A549 (cell line): ENCODE data around the gene CFAP161. TPM values are rescaled to one million over a fixed set of nuclear protein-coding genes. Genes with fewer than 3 reads are reported as not detected.

Experiments
- ATAC-seq, 2 experiments: fragments of 200-7000 bp in 1 of 2; fragments of >200 bp in 1 of 2; cut with Nextera tagmentation in 1 of 2; cut with Tn5 transposase in 1 of 2; 3 replicates each; pipeline versions ENCODE4 v1.8.0 to v1.9.1; 2018 to 2020; ENCODE audit warnings: mild to moderate bottlenecking in 1 of 2, moderate library complexity in 1 of 2
- CTCF ChIA-PET: fragments of 300-600 bp; sonication (Branson Sonifier 250); formaldehyde crosslinking; extraction: SDS; loops from one replicate; lab custom pipeline; 2021; ENCODE audit warnings: antibody characterized with exemption, inconsistent platforms; lab: Yijun Ruan, JAX
- POLR2A ChIA-PET: fragments of 350-600 bp; formaldehyde crosslinking; extraction: SDS; loops from one replicate; lab custom pipeline; 2021; ENCODE audit warnings: antibody characterized with exemption, inconsistent platforms; lab: Yijun Ruan, JAX
- DNase-seq, 2 experiments: peaks; one replicate each; pipeline versions ENCODE4 v3.0.0 to v3.0.0-alpha.2; 2011 to 2016; ENCODE audit warnings: low read depth in 1 of 2, low spot score in 1 of 2
- FAIRE-seq: peaks from 2 replicates; lab custom pipeline; 2011; peaks lifted over from hg19 to GRCh38; lab: Jason Lieb, UNC
- H3K27ac ChIP-seq, 2 experiments: fragments of >200 bp; sonication (Bioruptor Twin); formaldehyde crosslinking; 3 replicates each; pipeline ENCODE4 v1.5.1; 2016 to 2017
- H3K4me1 ChIP-seq: fragments of >200 bp; sonication (Bioruptor Twin); formaldehyde crosslinking; 3 replicates; pipeline ENCODE4 v1.6.1; 2016
- H3K4me2 ChIP-seq: fragments of >200 bp; sonication (Bioruptor Twin); formaldehyde crosslinking; 3 replicates; pipeline ENCODE4 v1.6.1; 2016
- H3K4me3 ChIP-seq: fragments of >200 bp; sonication (Bioruptor Twin); formaldehyde crosslinking; 3 replicates; pipeline ENCODE4 v1.5.1; 2016
- H3K9me3 ChIP-seq: fragments of >200 bp; sonication (Bioruptor Twin); formaldehyde crosslinking; 3 replicates; pipeline ENCODE4 v1.6.1; 2016
- CHD4 ChIP-seq: fragments of 200-600 bp; sonication (generic); IDR thresholded peaks from 2 replicates; pipeline ENCODE4 v1.6.1; 2016; ENCODE audit warnings: antibody characterized with exemption, mild to moderate bottlenecking, borderline replicate concordance
- ESRRA ChIP-seq: fragments of 150-350 bp; IDR thresholded peaks from 2 replicates; pipeline ENCODE4 v1.6.1; 2014; ENCODE audit warnings: mild to moderate bottlenecking, low read length, borderline replicate concordance
- FOXS1 ChIP-seq: fragments of 250-450 bp; sonication (Bioruptor Pico); IDR thresholded peaks from 2 replicates; pipeline ENCODE4 v1.5.0; 2020; ENCODE audit warnings: mild to moderate bottlenecking, moderate library complexity
- HOXA7 ChIP-seq: fragments of 250-450 bp; sonication (Bioruptor Pico); IDR thresholded peaks from 2 replicates; pipeline ENCODE4 v1.5.0; 2020; ENCODE audit warnings: mild to moderate bottlenecking, moderate library complexity
- HOXB13 ChIP-seq: fragments of 250-450 bp; sonication (Bioruptor Pico); IDR thresholded peaks from 2 replicates; pipeline ENCODE4 v1.5.0; 2020; ENCODE audit warnings: low read depth, mild to moderate bottlenecking, moderate library complexity
- HOXB5 ChIP-seq: fragments of 250-450 bp; sonication (Bioruptor Pico); IDR thresholded peaks from 2 replicates; pipeline ENCODE4 v1.5.0; 2020; ENCODE audit warnings: mild to moderate bottlenecking, moderate library complexity
- JUNB ChIP-seq: fragments of >200 bp; sonication (Bioruptor Twin); formaldehyde crosslinking; IDR thresholded peaks from 2 replicates; pipeline ENCODE4 v1.6.1; 2016
- KDM5A ChIP-seq: fragments of 200-600 bp; sonication (generic); IDR thresholded peaks from 2 replicates; pipeline ENCODE4 v1.6.1; 2016; ENCODE audit warnings: antibody characterized with exemption, mild to moderate bottlenecking
- MAFK ChIP-seq: fragments of 450-650 bp; IDR thresholded peaks from 2 replicates; pipeline ENCODE4 v1.6.1; 2014; ENCODE audit not compliant: partially characterized antibody
- MYC ChIP-seq: IDR thresholded peaks from 2 replicates; pipeline ENCODE4 v1.6.1; 2012; ENCODE audit warnings: mild to moderate bottlenecking, inconsistent platforms, low read length, improper control_type of control experiment, borderline replicate concordance
- NPAS2 ChIP-seq: fragments of 250-450 bp; sonication (Bioruptor Pico); IDR thresholded peaks from 2 replicates; pipeline ENCODE4 v1.8.0; 2022; ENCODE audit warnings: mild to moderate bottlenecking, moderate library complexity, borderline replicate concordance
- NR3C1 ChIP-seq: fragments of >200 bp; sonication (Bioruptor Twin); formaldehyde crosslinking; IDR thresholded peaks from 3 replicates; pipeline ENCODE4 v1.6.1; 2017
- POLR2A ChIP-seq: IDR thresholded peaks from 2 replicates; pipeline ENCODE4 v1.6.1; 2012; ENCODE audit warnings: mild to moderate bottlenecking, low read length
- RARB ChIP-seq: fragments of 250-450 bp; sonication (Bioruptor Pico); IDR thresholded peaks from 2 replicates; pipeline ENCODE4 v1.8.0; 2021; ENCODE audit warnings: mild to moderate bottlenecking, moderate library complexity
- RNF2 ChIP-seq: fragments of 200-600 bp; sonication (generic); IDR thresholded peaks from 2 replicates; pipeline ENCODE4 v1.6.1; 2016; ENCODE audit warnings: low read depth, mild to moderate bottlenecking, antibody characterized with exemption, moderate library complexity, borderline replicate concordance
- TFCP2L1 ChIP-seq: fragments of 250-450 bp; sonication (Bioruptor Pico); IDR thresholded peaks from 2 replicates; pipeline ENCODE4 v1.5.0; 2021; ENCODE audit warnings: mild to moderate bottlenecking
- TP53 ChIP-seq: fragments of 250-450 bp; sonication (Bioruptor Pico); IDR thresholded peaks from 2 replicates; pipeline ENCODE4 v1.5.0; 2021; ENCODE audit warnings: mild to moderate bottlenecking, moderate library complexity
- ZC3H11A ChIP-seq: fragments of 450-650 bp; IDR thresholded peaks from 2 replicates; pipeline ENCODE4 v1.6.1; 2014; ENCODE audit warnings: antibody characterized with exemption, mild to moderate bottlenecking
- WGBS: methylation state at CpG from one replicate; pipeline ENCODE4 v1.1.6; 2017; ENCODE audit errors: missing lambda C conversion rate; 5-methylcytosine and 5-hydroxymethylcytosine counted together
- polyA plus RNA-seq, 4 experiments: library from polyadenylated mRNA; depleted of rRNA in 3 of 4; stranded (reverse); fragments of >200 nt; fragmentation: RNase III in 1 of 4; extraction: RNeasy Plus Mini Kit Qiagen cat#74134 plus additional on column Dnase treatment in 1 of 4; gene quantifications; 2 replicates in 3 of 4; 3 replicates in 1 of 4; pipeline ENCODE4 v1.2.3, GENCODE V29; 2011 to 2017
- TF ChIP-seq, protein P1 (sequence below): IDR thresholded peaks from 2 replicates; pipeline ENCODE4 v1.6.1; 2012
- TF ChIP-seq, protein P2 (sequence below): fragments of 250-450 bp; sonication (Bioruptor Pico); IDR thresholded peaks from 2 replicates; pipeline ENCODE4 v1.5.0; 2020; ENCODE audit warnings: low read depth, mild to moderate bottlenecking, moderate library complexity
- TF ChIP-seq, protein P3 (sequence below): fragments of >200 bp; sonication (Bioruptor Twin); formaldehyde crosslinking; IDR thresholded peaks from 3 replicates; pipeline ENCODE4 v1.5.1; 2016
- TF ChIP-seq, protein P4 (sequence below): IDR thresholded peaks from 2 replicates; pipeline ENCODE4 v1.6.1; 2012; ENCODE audit warnings: low read depth, borderline replicate concordance
- TF ChIP-seq, protein P5 (sequence below): fragments of 250-450 bp; sonication (Bioruptor Pico); IDR thresholded peaks from 2 replicates; pipeline ENCODE4 v1.5.0; 2021; ENCODE audit warnings: mild to moderate bottlenecking, moderate library complexity, borderline replicate concordance
- TF ChIP-seq, protein P6 (sequence below): fragments of 200-600 bp; sonication (generic); IDR thresholded peaks from 2 replicates; pipeline ENCODE4 v1.6.1; 2016; ENCODE audit warnings: antibody characterized with exemption, mild to moderate bottlenecking, moderate library complexity

Gene CFAP161
- polyA plus RNA-seq, 2 of the 4 experiments (the other 2 are of a cell fraction): not detected

DNA sequence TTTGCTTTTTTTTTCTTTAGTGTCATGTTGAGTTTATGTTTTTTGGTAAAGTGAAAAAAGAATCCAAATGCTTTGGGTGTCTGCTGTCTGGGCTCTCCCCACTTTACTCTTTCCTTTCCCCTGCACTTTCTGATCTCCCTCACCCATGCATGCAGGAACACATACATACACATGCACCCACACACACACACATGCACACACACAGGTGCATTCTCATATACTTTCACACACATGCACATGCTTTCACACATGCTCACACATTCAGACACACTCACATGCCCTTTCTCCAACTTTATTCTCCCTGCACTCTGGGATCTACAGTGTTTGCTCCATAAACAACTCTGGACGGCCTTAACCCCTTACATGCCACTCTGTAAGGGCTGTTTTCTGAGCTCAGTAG lies 46.4 kb upstream of the CFAP161 start:
- no peak for TF ChIP-seq ESRRA
- TF ChIP-seq, protein P1, sequence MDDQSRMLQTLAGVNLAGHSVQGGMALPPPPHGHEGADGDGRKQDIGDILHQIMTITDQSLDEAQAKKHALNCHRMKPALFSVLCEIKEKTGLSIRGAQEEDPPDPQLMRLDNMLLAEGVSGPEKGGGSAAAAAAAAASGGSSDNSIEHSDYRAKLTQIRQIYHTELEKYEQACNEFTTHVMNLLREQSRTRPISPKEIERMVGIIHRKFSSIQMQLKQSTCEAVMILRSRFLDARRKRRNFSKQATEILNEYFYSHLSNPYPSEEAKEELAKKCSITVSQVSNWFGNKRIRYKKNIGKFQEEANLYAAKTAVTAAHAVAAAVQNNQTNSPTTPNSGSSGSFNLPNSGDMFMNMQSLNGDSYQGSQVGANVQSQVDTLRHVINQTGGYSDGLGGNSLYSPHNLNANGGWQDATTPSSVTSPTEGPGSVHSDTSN: no peak
- TF ChIP-seq MAFK: no peak
- TF ChIP-seq, protein P2, sequence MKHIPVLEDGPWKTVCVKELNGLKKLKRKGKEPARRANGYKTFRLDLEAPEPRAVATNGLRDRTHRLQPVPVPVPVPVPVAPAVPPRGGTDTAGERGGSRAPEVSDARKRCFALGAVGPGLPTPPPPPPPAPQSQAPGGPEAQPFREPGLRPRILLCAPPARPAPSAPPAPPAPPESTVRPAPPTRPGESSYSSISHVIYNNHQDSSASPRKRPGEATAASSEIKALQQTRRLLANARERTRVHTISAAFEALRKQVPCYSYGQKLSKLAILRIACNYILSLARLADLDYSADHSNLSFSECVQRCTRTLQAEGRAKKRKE (CRISPR knock-in tag): no peak
- TF ChIP-seq JUNB: no peak
- no peak for TF ChIP-seq RNF2
- no peak for TF ChIP-seq NPAS2
- TF ChIP-seq TFCP2L1 (CRISPR knock-in tag): no peak
- no peak for TF ChIP-seq POLR2A
- no peak for TF ChIP-seq HOXA7 (CRISPR knock-in tag)
- TF ChIP-seq FOXS1 (CRISPR knock-in tag): no peak
- TF ChIP-seq KDM5A: no peak
- TF ChIP-seq, protein P3, sequence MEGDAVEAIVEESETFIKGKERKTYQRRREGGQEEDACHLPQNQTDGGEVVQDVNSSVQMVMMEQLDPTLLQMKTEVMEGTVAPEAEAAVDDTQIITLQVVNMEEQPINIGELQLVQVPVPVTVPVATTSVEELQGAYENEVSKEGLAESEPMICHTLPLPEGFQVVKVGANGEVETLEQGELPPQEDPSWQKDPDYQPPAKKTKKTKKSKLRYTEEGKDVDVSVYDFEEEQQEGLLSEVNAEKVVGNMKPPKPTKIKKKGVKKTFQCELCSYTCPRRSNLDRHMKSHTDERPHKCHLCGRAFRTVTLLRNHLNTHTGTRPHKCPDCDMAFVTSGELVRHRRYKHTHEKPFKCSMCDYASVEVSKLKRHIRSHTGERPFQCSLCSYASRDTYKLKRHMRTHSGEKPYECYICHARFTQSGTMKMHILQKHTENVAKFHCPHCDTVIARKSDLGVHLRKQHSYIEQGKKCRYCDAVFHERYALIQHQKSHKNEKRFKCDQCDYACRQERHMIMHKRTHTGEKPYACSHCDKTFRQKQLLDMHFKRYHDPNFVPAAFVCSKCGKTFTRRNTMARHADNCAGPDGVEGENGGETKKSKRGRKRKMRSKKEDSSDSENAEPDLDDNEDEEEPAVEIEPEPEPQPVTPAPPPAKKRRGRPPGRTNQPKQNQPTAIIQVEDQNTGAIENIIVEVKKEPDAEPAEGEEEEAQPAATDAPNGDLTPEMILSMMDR: no peak
- no peak for TF ChIP-seq HOXB5
- DNase-seq: no peak
- ChIA-PET POLR2A (no interaction called here), CTCF (interaction anchor here (0.9 kb wide), 1 partner anchor 14 kb away, joined by 4 read pairs; no protein-coding TSS in a partner anchor)
- Histone ChIP-seq H3K4me1 (no peaks in the 10 kb centered on the region; the same call in 2 of the 3 replicates), H3K9me3 (no peaks in the 10 kb centered on the region), H3K4me2 (no peak overlapping the region), H3K27ac (no peak overlapping the region), H3K4me3 (no peak overlapping the region)
- ATAC-seq: no peak
- 0% methylated on average over 1 of the region's 1 CpG for WGBS
- FAIRE-seq: no peak

DNA sequence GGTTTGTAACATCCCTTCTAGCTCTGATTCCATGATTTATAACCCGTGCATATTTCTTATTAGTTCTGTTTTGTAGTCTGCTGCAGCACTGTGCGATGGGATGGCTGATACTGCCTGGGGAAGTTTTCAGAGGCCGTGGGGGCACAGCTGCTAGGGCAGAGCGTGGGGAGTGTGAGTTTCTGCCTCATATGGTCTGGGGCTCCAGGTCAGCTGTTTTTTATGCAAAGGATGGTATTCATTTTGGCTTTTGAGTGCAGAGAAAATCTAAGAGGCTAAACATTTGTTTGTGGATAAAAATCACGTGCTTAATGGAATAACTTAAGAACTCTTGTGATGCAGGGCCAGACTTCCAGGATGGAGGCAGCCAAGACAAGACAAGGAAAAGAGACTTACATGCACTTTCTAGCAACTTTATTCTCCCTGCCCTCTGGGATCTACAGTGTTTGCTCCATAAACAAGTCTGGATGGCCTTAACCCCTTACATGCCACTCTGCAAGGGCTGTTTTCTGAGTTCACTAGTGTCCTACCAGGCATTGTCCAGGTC lies 45.5 kb upstream of the CFAP161 start:
- ChIA-PET CTCF (interaction anchor here (0.9 kb wide), 1 partner anchor 13 kb away, joined by 4 read pairs; no protein-coding TSS in a partner anchor), POLR2A (no interaction called here)
- Histone ChIP-seq H3K4me1 (no peaks in the 10 kb centered on the region; the same call in 2 of the 3 replicates), H3K4me2 (no peak overlapping the region), H3K9me3 (no peaks in the 10 kb centered on the region), H3K27ac (no peak overlapping the region), H3K4me3 (no peak overlapping the region)
- FAIRE-seq (no peak), ATAC-seq (0 out of 6 replicates have a peak, but pooled peaks of 1 of the 2 experiments have one; percentile 27), DNase-seq (no peak)
- 8% methylated on average over 5 of the region's 5 CpGs for WGBS
- TF ChIP-seq HOXB13 (CRISPR knock-in tag) (no peak), ZC3H11A (no peak), MYC (no peak), NR3C1 (no peak), TP53 (no peak), MAFK (no peak), KDM5A (no peak), JUNB (no peak), CHD4 (no peak), RARB (CRISPR knock-in tag) (no peak)
- TF ChIP-seq, protein P4, sequence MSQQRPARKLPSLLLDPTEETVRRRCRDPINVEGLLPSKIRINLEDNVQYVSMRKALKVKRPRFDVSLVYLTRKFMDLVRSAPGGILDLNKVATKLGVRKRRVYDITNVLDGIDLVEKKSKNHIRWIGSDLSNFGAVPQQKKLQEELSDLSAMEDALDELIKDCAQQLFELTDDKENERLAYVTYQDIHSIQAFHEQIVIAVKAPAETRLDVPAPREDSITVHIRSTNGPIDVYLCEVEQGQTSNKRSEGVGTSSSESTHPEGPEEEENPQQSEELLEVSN: no peak
- TF ChIP-seq, protein P5, sequence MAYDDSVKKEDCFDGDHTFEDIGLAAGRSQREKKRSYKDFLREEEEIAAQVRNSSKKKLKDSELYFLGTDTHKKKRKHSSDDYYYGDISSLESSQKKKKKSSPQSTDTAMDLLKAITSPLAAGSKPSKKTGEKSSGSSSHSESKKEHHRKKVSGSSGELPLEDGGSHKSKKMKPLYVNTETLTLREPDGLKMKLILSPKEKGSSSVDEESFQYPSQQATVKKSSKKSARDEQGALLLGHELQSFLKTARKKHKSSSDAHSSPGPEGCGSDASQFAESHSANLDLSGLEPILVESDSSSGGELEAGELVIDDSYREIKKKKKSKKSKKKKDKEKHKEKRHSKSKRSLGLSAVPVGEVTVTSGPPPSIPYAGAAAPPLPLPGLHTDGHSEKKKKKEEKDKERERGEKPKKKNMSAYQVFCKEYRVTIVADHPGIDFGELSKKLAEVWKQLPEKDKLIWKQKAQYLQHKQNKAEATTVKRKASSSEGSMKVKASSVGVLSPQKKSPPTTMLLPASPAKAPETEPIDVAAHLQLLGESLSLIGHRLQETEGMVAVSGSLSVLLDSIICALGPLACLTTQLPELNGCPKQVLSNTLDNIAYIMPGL (CRISPR knock-in tag): no peak
- TF ChIP-seq, protein P3: no peak
- TF ChIP-seq, protein P6, sequence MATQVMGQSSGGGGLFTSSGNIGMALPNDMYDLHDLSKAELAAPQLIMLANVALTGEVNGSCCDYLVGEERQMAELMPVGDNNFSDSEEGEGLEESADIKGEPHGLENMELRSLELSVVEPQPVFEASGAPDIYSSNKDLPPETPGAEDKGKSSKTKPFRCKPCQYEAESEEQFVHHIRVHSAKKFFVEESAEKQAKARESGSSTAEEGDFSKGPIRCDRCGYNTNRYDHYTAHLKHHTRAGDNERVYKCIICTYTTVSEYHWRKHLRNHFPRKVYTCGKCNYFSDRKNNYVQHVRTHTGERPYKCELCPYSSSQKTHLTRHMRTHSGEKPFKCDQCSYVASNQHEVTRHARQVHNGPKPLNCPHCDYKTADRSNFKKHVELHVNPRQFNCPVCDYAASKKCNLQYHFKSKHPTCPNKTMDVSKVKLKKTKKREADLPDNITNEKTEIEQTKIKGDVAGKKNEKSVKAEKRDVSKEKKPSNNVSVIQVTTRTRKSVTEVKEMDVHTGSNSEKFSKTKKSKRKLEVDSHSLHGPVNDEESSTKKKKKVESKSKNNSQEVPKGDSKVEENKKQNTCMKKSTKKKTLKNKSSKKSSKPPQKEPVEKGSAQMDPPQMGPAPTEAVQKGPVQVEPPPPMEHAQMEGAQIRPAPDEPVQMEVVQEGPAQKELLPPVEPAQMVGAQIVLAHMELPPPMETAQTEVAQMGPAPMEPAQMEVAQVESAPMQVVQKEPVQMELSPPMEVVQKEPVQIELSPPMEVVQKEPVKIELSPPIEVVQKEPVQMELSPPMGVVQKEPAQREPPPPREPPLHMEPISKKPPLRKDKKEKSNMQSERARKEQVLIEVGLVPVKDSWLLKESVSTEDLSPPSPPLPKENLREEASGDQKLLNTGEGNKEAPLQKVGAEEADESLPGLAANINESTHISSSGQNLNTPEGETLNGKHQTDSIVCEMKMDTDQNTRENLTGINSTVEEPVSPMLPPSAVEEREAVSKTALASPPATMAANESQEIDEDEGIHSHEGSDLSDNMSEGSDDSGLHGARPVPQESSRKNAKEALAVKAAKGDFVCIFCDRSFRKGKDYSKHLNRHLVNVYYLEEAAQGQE: no peak
